WTC11 (cell line): Measurements from ENCODE around the gene ERF. TPM values are rescaled to one million over a fixed set of nuclear protein-coding genes. Genes with fewer than 3 reads are reported as not detected.

Experiments used
- ATAC-seq: fragments of 200-7000 bp; cut with Tn5 transposase; 2 replicates; pipeline ENCODE4 v1.10.0; 2021; ENCODE audit warnings: mild to moderate bottlenecking, moderate library complexity
- CTCF ChIA-PET: fragments of 300-600 bp; sonication (Branson Sonifier 250); formaldehyde crosslinking; loops from one replicate; lab custom pipeline; 2021; ENCODE audit warnings: antibody characterized with exemption; lab: Charles Lee
- POLR2A ChIA-PET: fragments of 350-600 bp; sonication (Branson Sonifier 250); formaldehyde crosslinking; loops from one replicate; lab custom pipeline; 2021; ENCODE audit warnings: antibody characterized with exemption; lab: Charles Lee
- DNase-seq: peaks from one replicate; pipeline ENCODE4 v3.0.0; 2021; ENCODE audit warnings: low spot score
- H3K27ac Mint-ChIP-seq: 2 replicates; pipeline ENCODE4 v1.8.0; 2021; ENCODE audit warnings: mixed read lengths
- H3K27me3 Mint-ChIP-seq: 2 replicates; pipeline ENCODE4 v1.8.0; 2021; ENCODE audit warnings: low read depth, mild to moderate bottlenecking, moderate library complexity, mixed read lengths
- H3K36me3 Mint-ChIP-seq: 2 replicates; pipeline ENCODE4 v1.8.0; 2021; ENCODE audit warnings: mixed read lengths
- H3K4me1 Mint-ChIP-seq: 2 replicates; pipeline ENCODE4 v1.8.0; 2022; ENCODE audit warnings: mixed read lengths
- H3K4me3 Mint-ChIP-seq: 2 replicates; pipeline ENCODE4 v1.8.0; 2021; ENCODE audit warnings: mild to moderate bottlenecking, moderate library complexity, mixed read lengths
- H3K9me3 Mint-ChIP-seq: 2 replicates; pipeline ENCODE4 v1.8.0; 2021; ENCODE audit warnings: mixed read lengths
- CREB1 ChIP-seq: sonication (generic); formaldehyde crosslinking; IDR thresholded peaks from 2 replicates; pipeline ENCODE4 v1.8.0; 2023; ENCODE audit warnings: mild to moderate bottlenecking, missing genetic modification reagents
- ELF4 ChIP-seq: sonication (generic); formaldehyde crosslinking; IDR thresholded peaks from 2 replicates; pipeline ENCODE4 v1.8.1; 2022; ENCODE audit warnings: low read depth, mild to moderate bottlenecking, moderate library complexity, missing genetic modification reagents
- JAZF1 ChIP-seq: fragments of 250-450 bp; sonication (Bioruptor Pico); IDR thresholded peaks from 2 replicates; pipeline ENCODE4 v1.9.0; 2021; ENCODE audit warnings: moderate library complexity, mild to moderate bottlenecking, inconsistent platforms
- KAT7 ChIP-seq: sonication (generic); formaldehyde crosslinking; IDR thresholded peaks from 2 replicates; pipeline ENCODE4 v1.8.1; 2023; ENCODE audit warnings: missing genetic modification reagents, mild to moderate bottlenecking, borderline replicate concordance
- NR2C2 ChIP-seq: sonication (generic); formaldehyde crosslinking; IDR thresholded peaks from 2 replicates; pipeline ENCODE4 v1.8.0; 2022; ENCODE audit warnings: mild to moderate bottlenecking, missing genetic modification reagents
- SOX15 ChIP-seq: fragments of 250-450 bp; sonication (Bioruptor Pico); IDR thresholded peaks from 2 replicates; pipeline ENCODE4 v1.9.0; 2021; ENCODE audit warnings: mild to moderate bottlenecking
- TP53 ChIP-seq: sonication (generic); formaldehyde crosslinking; IDR thresholded peaks from 2 replicates; pipeline ENCODE4 v1.8.1; 2023; ENCODE audit warnings: mild to moderate bottlenecking, missing genetic modification reagents
- ZBTB21 ChIP-seq: sonication (generic); formaldehyde crosslinking; IDR thresholded peaks from 2 replicates; pipeline ENCODE4 v1.8.1; 2023; ENCODE audit warnings: mild to moderate bottlenecking, missing genetic modification reagents, borderline replicate concordance
- ZNF138 ChIP-seq: sonication (generic); formaldehyde crosslinking; conservative IDR thresholded peaks from 2 replicates; pipeline ENCODE4 v1.8.1; 2022; ENCODE audit warnings: mild to moderate bottlenecking, moderate library complexity, missing genetic modification reagents
- total RNA-seq: library from RNA; stranded (reverse); gene quantifications from 3 replicates; pipeline ENCODE4 v1.2.3, GENCODE V29; 2021
- TF ChIP-seq, protein P1 (sequence below): sonication (generic); formaldehyde crosslinking; IDR thresholded peaks from 2 replicates; pipeline ENCODE4 v1.8.0; 2023; ENCODE audit warnings: mild to moderate bottlenecking, missing genetic modification reagents
- TF ChIP-seq, protein P2 (sequence below): sonication (generic); formaldehyde crosslinking; IDR thresholded peaks from 2 replicates; pipeline ENCODE4 v1.8.1; 2023; ENCODE audit warnings: mild to moderate bottlenecking, missing genetic modification reagents, moderate library complexity
- TF ChIP-seq, protein P3 (sequence below): sonication (generic); formaldehyde crosslinking; IDR thresholded peaks from 2 replicates; pipeline ENCODE4 v1.8.1; 2022; ENCODE audit warnings: low read depth, mild to moderate bottlenecking, moderate library complexity, missing genetic modification reagents, borderline replicate concordance
- TF ChIP-seq, protein P4 (sequence below): sonication (generic); formaldehyde crosslinking; IDR thresholded peaks from 2 replicates; pipeline ENCODE4 v1.8.1; 2023; ENCODE audit warnings: mild to moderate bottlenecking, missing genetic modification reagents, borderline replicate concordance

Gene ERF
- total RNA-seq, 1 experiment from 2014 or later, result 65.9 TPM

DNA sequence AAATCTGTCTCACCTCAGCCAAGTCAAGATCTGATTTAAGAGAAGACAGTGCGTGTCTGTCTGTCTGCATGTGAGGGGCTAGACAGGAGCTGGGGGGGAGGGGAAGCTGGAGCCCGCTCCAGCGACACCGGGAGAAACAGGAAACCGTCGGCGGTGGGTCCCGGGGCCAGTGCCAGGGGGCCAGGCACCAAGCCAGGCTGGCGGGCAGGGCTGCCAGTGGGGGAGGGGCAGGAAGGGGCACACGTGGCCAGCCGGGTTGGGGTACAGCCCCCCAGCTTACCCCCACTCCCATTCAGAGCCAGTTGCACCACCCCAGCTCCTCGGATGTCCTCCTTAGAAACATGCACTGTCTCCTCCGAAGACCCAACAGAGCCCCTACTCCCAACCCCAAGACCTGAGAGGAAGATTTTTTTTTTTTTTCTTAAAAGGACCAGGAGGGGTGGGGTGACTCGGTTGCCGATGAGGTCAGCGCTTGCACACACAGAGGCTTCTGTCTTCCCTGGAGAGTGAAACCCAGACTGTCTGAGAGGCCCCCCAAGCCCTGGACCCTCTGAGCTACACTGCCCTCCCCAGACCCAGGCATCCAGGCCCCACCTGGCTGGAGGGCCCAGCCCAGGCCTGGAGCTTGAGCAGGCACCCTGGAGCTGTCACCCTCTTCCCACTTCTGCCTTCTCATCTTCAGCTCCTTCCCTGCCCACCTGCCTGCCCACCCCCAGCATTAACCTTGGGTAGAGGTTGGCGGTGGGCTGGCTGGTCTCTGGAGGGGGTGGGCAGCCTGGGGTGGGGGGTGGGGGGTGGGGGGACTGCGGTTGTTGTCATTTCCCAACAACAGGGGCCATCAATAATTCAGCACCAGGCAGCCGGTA is 4.0 kb downstream of the ERF start (continued):
- TF ChIP-seq, protein P1, sequence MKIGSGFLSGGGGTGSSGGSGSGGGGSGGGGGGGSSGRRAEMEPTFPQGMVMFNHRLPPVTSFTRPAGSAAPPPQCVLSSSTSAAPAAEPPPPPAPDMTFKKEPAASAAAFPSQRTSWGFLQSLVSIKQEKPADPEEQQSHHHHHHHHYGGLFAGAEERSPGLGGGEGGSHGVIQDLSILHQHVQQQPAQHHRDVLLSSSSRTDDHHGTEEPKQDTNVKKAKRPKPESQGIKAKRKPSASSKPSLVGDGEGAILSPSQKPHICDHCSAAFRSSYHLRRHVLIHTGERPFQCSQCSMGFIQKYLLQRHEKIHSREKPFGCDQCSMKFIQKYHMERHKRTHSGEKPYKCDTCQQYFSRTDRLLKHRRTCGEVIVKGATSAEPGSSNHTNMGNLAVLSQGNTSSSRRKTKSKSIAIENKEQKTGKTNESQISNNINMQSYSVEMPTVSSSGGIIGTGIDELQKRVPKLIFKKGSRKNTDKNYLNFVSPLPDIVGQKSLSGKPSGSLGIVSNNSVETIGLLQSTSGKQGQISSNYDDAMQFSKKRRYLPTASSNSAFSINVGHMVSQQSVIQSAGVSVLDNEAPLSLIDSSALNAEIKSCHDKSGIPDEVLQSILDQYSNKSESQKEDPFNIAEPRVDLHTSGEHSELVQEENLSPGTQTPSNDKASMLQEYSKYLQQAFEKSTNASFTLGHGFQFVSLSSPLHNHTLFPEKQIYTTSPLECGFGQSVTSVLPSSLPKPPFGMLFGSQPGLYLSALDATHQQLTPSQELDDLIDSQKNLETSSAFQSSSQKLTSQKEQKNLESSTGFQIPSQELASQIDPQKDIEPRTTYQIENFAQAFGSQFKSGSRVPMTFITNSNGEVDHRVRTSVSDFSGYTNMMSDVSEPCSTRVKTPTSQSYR, result no peak
- TF ChIP-seq, all 79 proteins: peak for 0

DNA sequence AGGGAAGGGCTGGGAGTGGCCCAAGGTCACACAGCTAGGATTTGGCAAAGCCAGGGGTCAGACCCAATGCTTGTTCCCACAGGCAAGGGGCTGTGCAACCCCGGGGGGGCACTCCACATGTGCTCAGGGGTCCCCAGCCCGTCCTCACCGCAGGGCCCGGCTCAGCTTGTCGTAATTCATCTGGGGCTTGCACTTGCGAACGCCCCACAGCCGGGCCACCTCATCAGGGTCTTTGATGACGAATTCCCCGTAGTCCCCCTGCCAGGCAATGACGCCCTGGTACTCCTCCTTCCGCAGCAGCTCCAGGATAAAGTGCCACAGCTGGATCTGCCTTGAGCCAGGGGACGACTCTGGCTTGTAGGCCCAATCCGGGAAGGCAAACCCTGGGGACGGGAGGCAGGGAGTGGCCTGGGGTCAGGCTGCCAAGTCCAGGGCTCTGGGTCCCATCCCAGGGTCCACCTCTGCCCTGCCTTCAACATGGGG is 4.7 kb downstream of the ERF start:
- CTCF ChIA-PET, result interaction anchor here (0.5 to 3.5 kb wide), 5 partner anchors 30 to 118 kb away, joined by 3 to 26 read pairs (median 3); partner anchors contain the start of gene POU2F2
- TF ChIP-seq ZNF138 (CRISPR knock-in tag), result no peak
- no peak for TF ChIP-seq JAZF1 (CRISPR knock-in tag)
- TF ChIP-seq ELF4 (CRISPR knock-in tag), result no peak
- TF ChIP-seq, protein P2, sequence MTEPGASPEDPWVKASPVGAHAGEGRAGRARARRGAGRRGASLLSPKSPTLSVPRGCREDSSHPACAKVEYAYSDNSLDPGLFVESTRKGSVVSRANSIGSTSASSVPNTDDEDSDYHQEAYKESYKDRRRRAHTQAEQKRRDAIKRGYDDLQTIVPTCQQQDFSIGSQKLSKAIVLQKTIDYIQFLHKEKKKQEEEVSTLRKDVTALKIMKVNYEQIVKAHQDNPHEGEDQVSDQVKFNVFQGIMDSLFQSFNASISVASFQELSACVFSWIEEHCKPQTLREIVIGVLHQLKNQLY (CRISPR knock-in tag), result no peak
- no peak for TF ChIP-seq SOX15
- TF ChIP-seq, protein P3, sequence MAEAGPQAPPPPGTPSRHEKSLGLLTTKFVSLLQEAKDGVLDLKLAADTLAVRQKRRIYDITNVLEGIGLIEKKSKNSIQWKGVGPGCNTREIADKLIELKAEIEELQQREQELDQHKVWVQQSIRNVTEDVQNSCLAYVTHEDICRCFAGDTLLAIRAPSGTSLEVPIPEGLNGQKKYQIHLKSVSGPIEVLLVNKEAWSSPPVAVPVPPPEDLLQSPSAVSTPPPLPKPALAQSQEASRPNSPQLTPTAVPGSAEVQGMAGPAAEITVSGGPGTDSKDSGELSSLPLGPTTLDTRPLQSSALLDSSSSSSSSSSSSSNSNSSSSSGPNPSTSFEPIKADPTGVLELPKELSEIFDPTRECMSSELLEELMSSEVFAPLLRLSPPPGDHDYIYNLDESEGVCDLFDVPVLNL (CRISPR knock-in tag), result no peak
- TF ChIP-seq KAT7 (CRISPR knock-in tag), result no peak
- TF ChIP-seq ZBTB21, result no peak
- no peak for TF ChIP-seq NR2C2 (CRISPR knock-in tag)
- no peak for TF ChIP-seq CREB1 (CRISPR knock-in tag)
- TF ChIP-seq, all 79 proteins: peak for 0
- H3K4me3 Mint-ChIP-seq, result no peak overlapping the region
- H3K27me3 Mint-ChIP-seq, result no peaks in the 10 kb centered on the region
- POLR2A ChIA-PET, result interaction anchor here (0.6 to 1.1 kb wide), 2 partner anchors 29 to 58 kb away, joined by 3 to 5 read pairs; no protein-coding TSS in a partner anchor
- H3K9me3 Mint-ChIP-seq, result no peaks in the 10 kb centered on the region
- no peak for ATAC-seq
- DNase-seq, result no peak
- H3K27ac Mint-ChIP-seq, result peak overlapping the region; percentile 70; the same call in 1 of the 2 replicates
- H3K4me1 Mint-ChIP-seq, result peaks cover 39% of the 10 kb centered on the region
- H3K36me3 Mint-ChIP-seq, result no peaks in the 10 kb centered on the region

DNA sequence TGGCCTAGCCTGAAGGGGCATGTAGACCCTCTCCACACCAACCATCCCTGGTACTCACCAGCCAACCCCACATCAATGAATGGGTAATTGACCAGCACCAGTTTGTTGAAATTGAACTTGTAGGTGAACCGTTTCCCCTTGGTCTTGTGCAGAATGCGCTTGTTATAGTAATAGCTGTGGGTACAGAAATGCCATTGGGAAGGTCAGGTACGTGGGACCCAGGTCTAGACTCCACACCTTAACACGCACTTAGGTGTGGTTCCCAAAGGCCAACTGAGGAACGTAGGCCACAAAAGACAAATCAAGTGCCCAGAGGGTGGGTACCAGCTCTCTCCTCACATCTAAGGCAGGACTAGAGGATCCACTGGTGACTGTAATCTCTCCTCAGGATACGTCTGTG is 5.2 kb downstream of the ERF start:
- Mint-ChIP-seq H3K27me3 (no peaks in the 10 kb centered on the region), H3K4me1 (peaks cover 44% of the 10 kb centered on the region), H3K9me3 (no peaks in the 10 kb centered on the region), H3K4me3 (peak overlapping the region; percentile 14; the same call in 1 of the 2 replicates), H3K27ac (peak overlapping the region; percentile 70), H3K36me3 (no peaks in the 10 kb centered on the region)
- ChIA-PET POLR2A (interaction anchor here (1.1 kb wide), 1 partner anchor 30 kb away, joined by 3 read pairs; no protein-coding TSS in a partner anchor), CTCF (interaction anchor here (0.5 to 3.5 kb wide), 3 partner anchors 30 to 55 kb away, joined by 3 to 26 read pairs (median 3); no protein-coding TSS in a partner anchor)
- TF ChIP-seq TP53 (CRISPR knock-in tag), result no peak
- TF ChIP-seq, protein P4, sequence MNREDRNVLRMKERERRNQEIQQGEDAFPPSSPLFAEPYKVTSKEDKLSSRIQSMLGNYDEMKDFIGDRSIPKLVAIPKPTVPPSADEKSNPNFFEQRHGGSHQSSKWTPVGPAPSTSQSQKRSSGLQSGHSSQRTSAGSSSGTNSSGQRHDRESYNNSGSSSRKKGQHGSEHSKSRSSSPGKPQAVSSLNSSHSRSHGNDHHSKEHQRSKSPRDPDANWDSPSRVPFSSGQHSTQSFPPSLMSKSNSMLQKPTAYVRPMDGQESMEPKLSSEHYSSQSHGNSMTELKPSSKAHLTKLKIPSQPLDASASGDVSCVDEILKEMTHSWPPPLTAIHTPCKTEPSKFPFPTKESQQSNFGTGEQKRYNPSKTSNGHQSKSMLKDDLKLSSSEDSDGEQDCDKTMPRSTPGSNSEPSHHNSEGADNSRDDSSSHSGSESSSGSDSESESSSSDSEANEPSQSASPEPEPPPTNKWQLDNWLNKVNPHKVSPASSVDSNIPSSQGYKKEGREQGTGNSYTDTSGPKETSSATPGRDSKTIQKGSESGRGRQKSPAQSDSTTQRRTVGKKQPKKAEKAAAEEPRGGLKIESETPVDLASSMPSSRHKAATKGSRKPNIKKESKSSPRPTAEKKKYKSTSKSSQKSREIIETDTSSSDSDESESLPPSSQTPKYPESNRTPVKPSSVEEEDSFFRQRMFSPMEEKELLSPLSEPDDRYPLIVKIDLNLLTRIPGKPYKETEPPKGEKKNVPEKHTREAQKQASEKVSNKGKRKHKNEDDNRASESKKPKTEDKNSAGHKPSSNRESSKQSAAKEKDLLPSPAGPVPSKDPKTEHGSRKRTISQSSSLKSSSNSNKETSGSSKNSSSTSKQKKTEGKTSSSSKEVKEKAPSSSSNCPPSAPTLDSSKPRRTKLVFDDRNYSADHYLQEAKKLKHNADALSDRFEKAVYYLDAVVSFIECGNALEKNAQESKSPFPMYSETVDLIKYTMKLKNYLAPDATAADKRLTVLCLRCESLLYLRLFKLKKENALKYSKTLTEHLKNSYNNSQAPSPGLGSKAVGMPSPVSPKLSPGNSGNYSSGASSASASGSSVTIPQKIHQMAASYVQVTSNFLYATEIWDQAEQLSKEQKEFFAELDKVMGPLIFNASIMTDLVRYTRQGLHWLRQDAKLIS (CRISPR knock-in tag), result no peak
- DNase-seq (no peak), ATAC-seq (no peak)
